Glomerular endothelial cell (primary cell): ENCODE results near the gene CNTN5. TPM values are rescaled to one million over a fixed set of nuclear protein-coding genes. Genes with fewer than 3 reads are reported as not detected.
"Not testable (repeated sequence)": the region's sequence is repeated elsewhere in the genome, so short reads cannot be mapped to it uniquely, and the experiment has no call there.

Experiments
- DNase-seq: peaks from one replicate; pipeline ENCODE4 v3.0.0-alpha.2; 2011; ENCODE audit warnings: low read depth, low spot score; ENCODE audit errors: extremely low read depth
- total RNA-seq: library from RNA; depleted of rRNA; stranded (reverse); fragments of >200 nt; gene quantifications from 2 replicates; pipeline ENCODE4 v1.2.3, GENCODE V29; 2015

Gene CNTN5
- total RNA-seq, 1 donor from 2014 or later, result not detected

- no peak for DNase-seq
These were observed 1154.1 kb downstream of the CNTN5 start for GRCh38 chr11:100174881-100175280.

DNA sequence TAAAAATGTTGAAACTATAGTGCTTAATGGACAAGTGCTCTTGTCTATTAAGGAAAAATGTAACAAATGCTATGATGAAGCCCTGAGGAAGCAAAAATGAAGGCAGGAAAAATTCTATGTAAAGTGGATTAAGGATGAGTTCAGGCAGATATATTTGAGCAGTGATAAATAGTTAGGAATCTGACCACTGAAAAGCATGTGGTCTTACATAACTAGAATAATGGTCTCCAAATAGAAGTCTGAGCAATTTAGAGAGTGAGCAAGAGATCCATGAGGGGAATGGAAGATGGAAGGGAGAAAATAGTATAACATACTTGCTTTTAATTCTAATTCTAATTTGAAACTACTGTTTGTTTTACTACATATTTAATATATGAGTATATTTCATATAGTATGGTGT, 1155.7 kb downstream of the CNTN5 start:
- no peak for DNase-seq

- DNase-seq, result no peak
These were observed 1156.9 kb downstream of the CNTN5 start for GRCh38 chr11:100177651-100178050.

DNA sequence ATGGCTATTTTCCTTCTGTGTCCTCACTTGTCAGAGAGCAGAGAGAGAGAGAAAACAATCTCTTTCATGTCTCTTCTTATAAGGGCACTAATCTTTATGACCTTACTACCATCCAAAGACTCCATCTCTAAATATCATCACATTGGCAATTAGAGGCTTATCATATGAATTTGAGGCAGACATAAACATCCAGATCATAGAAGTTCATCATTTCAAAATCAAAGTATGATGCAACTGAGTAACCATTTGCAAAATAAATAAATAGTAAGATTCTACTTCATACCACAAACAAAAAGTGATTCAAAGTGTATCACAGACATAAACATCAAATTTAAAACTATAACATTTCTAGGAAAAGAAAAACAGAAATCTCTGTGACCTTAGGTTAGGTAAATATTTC, 1161.6 kb downstream of the CNTN5 start:
- DNase-seq, result no peak

DNA sequence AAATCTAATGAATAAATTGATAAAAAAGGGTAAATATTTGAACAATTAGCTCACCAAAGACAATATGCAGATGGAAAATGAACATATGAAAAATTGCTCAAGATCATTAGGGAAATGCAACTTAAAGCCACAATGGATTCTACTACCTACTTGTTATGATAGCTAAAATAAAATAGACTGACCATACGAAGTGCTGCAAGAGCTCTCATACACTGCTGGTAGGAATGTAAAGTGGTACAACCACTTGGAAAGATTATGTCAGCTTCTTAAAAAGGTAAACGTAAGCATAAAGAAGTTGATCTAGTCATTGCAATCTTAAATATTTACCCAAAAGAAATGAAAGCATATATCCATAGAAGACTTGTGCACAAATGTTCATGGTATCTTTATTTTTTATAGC, 1162.2 kb downstream of the CNTN5 start:
- no peak for DNase-seq

GRCh38 chr11:100185588-100185987, 1164.8 kb downstream of the CNTN5 start:
- DNase-seq, result no peak

GRCh38 chr11:100188137-100188783, 1167.5 kb downstream of the CNTN5 start:
- DNase-seq, result no peak

DNA sequence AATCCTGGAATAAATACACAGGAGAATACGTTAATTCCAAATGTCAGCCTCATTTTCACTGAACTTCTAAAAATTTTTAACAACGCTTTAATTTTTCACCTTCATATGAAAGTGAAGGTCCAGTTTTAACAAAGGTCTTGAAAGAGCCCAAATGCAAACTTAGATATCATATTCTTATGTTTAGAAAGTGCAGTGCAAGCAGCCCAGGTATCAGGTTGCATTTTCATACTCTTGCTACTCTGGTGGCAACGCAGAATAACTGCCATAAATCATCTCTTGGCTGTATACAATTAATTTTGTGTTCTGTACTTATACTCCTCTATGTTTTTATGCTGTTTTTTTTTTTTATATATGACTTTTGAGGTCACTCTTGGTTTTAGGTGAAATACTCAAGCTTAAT, 1169.6 kb downstream of the CNTN5 start:
- DNase-seq, result no peak

- no peak for DNase-seq
These were observed 1171.4 kb downstream of the CNTN5 start for GRCh38 chr11:100192181-100192580.

- DNase-seq, result no peak
These were observed 1183.0 kb downstream of the CNTN5 start for GRCh38 chr11:100203789-100204188.

DNA sequence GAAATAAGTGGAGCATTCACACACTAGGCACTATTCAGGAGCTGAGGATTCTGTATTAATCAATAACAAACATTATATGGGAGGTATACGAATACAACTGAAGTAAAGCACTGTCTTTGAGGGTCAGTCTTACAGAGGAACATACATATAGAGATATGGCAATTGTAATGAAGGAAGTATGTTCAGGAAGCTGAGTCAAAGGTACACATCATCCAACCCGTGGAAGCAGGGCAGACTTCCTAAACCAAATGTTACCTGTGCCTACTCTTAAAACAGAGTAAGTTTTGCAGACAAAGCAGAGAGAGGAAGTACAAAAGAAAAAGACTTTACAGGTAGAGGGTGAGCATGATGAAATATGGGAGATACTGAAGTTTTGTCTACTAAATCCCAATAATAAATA, 1185.2 kb downstream of the CNTN5 start:
- DNase-seq, result no peak

GRCh38 chr11:100208207-100208606, 1187.5 kb downstream of the CNTN5 start:
- DNase-seq, result no peak

DNA sequence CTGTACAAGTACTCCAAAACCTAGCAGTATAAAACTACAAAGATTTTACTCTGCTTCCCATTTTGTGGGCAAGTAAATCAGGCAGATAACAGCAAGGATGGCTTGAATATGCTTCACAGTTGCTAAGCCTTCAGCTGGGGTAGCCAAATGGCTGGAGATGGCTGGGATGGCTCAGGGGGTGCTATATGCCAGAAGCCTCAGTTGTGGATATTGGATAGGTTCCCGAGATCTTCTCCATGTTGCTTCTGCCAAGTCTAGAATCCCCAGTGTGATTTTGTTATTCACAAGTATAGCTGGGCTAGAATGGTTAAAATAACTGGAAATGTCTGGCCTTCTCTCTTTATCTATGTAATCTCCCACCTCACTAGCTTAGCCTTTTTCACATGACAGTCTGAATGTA, 1194.0 kb downstream of the CNTN5 start:
- DNase-seq, result no peak

DNA sequence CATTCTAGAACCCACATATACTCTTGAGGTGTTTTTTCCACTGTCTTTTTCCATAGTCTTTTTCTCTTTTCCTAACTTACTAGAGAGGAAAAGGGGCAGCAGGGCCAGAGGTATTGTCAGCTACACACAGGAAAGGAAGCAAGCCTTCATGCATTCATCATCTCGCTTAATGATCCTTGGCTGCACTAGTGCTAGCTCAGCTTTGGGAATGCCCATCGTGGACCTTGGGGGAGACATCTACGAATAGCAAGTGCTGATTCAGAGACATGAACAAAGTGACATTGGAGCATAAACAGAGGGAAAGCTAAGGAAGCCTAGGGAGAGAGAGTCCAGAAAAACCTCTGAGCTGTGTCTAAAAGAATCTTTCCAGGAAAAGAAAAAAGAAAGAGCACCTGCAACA, 1200.1 kb downstream of the CNTN5 start:
- no peak for DNase-seq

GRCh38 chr11:100221791-100222190, 1201.0 kb downstream of the CNTN5 start:
- DNase-seq, result no peak

- no peak for DNase-seq
These were observed 1203.8 kb downstream of the CNTN5 start for GRCh38 chr11:100224541-100225034.

- DNase-seq, result no peak
These were observed 1208.3 kb downstream of the CNTN5 start for GRCh38 chr11:100229086-100229485.

DNA sequence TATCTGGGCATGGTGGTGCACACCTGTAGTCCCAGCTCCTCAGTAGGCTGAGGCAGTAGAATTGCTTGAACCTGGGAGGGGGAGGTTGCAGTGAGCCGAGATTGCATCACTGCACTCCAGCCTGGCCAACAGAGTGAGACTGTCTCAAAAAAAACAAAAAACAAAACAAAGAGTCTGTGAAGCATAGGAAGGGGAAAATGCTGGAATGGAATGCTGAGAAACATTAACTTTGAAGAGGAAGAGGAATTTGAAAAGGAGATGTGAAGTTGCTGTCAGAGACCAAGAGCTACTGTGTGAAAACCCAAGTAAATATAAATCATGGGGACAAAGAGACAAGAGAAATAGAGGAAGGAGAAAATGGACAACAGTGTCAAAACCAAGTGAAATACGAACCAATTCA, 1211.3 kb downstream of the CNTN5 start:
- DNase-seq, result no peak

DNA sequence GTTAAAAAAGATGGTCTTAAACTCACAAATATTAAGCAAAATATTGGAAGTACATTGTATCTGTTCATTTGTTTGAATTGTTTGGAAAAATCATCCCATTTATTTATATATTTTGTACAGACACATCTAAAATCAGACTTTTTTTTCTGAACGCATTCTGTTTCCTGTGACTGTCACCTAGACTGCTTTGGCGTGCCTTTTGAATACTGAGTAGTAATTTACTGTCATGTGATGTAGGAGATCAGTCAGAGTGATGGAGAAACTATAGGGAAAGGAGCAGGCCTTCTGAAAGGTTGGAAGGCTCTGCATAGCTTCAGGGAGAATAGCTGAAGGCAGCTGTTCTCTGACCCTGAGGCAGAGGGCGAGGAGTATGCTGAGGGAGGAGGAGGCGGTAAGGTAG, 1214.3 kb downstream of the CNTN5 start:
- no peak for DNase-seq

DNA sequence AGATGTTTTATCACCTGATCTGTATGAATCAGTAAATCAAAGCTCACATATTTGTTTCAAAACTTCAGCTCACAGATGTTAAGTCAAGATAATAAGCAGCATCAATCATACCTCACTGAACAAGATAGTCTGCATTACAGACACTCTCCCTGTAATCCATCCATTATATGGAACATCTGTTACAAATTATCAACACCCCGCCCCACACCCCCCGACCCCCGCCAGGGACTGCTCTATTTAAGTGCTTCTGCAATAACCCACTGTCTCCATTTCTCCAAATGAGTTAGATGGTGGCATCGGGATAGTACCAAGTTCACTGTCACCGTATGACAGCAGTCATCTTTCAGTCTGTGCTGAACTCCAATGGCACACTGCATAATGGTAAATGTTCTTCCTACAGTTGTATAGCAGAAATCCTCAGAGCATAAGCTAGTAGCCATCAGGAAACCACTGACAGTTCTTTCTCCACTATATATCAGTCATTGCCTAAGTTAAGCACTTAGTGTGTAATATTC, 1219.3 kb downstream of the CNTN5 start:
- no peak for DNase-seq

DNA sequence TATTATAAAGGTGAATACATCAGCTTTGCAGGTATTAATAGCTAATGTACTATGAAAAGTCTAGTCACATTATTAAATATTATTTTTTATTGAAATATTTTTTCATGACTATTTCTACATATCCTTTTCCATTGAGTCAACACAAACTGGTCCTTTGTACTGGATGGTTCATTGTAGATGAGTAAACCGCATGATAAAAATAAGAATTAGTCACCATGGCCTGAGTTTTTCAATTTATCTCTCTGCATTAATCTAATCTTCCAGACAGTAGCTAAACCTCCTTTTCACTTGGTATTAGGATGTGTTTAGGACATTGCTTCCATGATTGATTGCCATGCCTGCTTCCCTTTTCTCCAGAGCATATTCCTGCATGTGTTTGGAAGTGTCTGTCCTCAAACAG, 1227.0 kb downstream of the CNTN5 start:
- DNase-seq, result no peak

- DNase-seq, result not testable (repeated sequence)
These were observed 1236.6 kb downstream of the CNTN5 start for GRCh38 chr11:100257238-100257803.
